ENCODE data around the gene RELA. TPM values are rescaled to one million over a fixed set of nuclear protein-coding genes. Genes with fewer than 3 reads are reported as not detected.

The RELA gene
- total RNA-seq, 1 donor from 2014 or later, result 68.9 TPM

- DNase-seq (ENCODE audit: low read depth) (no peak), FAIRE-seq (no peak)
- no peak for TF ChIP-seq EZH2 (IDR thresholded peaks at IDR 0.05; ENCODE audit: insufficient read depth, low read length)
- TF ChIP-seq, protein P1, sequence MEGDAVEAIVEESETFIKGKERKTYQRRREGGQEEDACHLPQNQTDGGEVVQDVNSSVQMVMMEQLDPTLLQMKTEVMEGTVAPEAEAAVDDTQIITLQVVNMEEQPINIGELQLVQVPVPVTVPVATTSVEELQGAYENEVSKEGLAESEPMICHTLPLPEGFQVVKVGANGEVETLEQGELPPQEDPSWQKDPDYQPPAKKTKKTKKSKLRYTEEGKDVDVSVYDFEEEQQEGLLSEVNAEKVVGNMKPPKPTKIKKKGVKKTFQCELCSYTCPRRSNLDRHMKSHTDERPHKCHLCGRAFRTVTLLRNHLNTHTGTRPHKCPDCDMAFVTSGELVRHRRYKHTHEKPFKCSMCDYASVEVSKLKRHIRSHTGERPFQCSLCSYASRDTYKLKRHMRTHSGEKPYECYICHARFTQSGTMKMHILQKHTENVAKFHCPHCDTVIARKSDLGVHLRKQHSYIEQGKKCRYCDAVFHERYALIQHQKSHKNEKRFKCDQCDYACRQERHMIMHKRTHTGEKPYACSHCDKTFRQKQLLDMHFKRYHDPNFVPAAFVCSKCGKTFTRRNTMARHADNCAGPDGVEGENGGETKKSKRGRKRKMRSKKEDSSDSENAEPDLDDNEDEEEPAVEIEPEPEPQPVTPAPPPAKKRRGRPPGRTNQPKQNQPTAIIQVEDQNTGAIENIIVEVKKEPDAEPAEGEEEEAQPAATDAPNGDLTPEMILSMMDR (IDR thresholded peaks at IDR 0.05; ENCODE audit: insufficient read depth, low read depth, low read length), result no peak
- Histone ChIP-seq H3K4me3 (ENCODE audit: insufficient read depth, low read depth, low read length) (no peak overlapping the region), H3K27ac (ENCODE audit: low read depth, low read length) (no peak overlapping the region), H3K9ac (ENCODE audit: low read length) (no peak overlapping the region), H4K20me1 (ENCODE audit: insufficient read depth, low read length) (peaks cover 42% of the 10 kb centered on the region), H3K4me1 (ENCODE audit: insufficient read depth, low read length) (no peaks in the 10 kb centered on the region), H3K27me3 (ENCODE audit: insufficient read depth, low read length) (no peaks in the 10 kb centered on the region), H3K79me2 (ENCODE audit: insufficient read depth, low read length) (peaks cover 6% of the 10 kb centered on the region), H3K9me3 (ENCODE audit: insufficient read depth, low read depth, low read length) (no peaks in the 10 kb centered on the region), H3K4me2 (ENCODE audit: low read length) (no peak overlapping the region), H2AFZ (ENCODE audit: low read depth, low read length) (no peak overlapping the region), H3K36me3 (ENCODE audit: insufficient read depth, low read length) (peaks cover 22% of the 10 kb centered on the region)
- Mint-ChIP-seq H3K9me3 (ENCODE audit: unreplicated experiment) (no peaks in the 10 kb centered on the region), H3K27me3 (ENCODE audit: low read depth, unreplicated experiment) (no peaks in the 10 kb centered on the region), H3K4me3 (ENCODE audit: unreplicated experiment) (no peak overlapping the region), H3K4me1 (ENCODE audit: low read depth, unreplicated experiment) (no peaks in the 10 kb centered on the region), H3K36me3 (ENCODE audit: low read depth, unreplicated experiment) (peaks cover 3% of the 10 kb centered on the region), H3K27ac (ENCODE audit: unreplicated experiment) (no peak overlapping the region)
Observed at GRCh38 chr11:65627202-65627601, 35.5 kb downstream of the RELA start.

- DNase-seq (ENCODE audit: low read depth) (no peak), FAIRE-seq (no peak)
- Histone ChIP-seq H2AFZ (ENCODE audit: low read depth, low read length) (no peak overlapping the region), H3K27ac (ENCODE audit: low read depth, low read length) (no peak overlapping the region), H4K20me1 (ENCODE audit: insufficient read depth, low read length) (peaks cover 33% of the 10 kb centered on the region), H3K9me3 (ENCODE audit: insufficient read depth, low read depth, low read length) (no peaks in the 10 kb centered on the region), H3K4me3 (ENCODE audit: insufficient read depth, low read depth, low read length) (no peak overlapping the region), H3K4me2 (ENCODE audit: low read length) (no peak overlapping the region), H3K36me3 (ENCODE audit: insufficient read depth, low read length) (peaks cover 17% of the 10 kb centered on the region), H3K4me1 (ENCODE audit: insufficient read depth, low read length) (no peaks in the 10 kb centered on the region), H3K9ac (ENCODE audit: low read length) (no peak overlapping the region), H3K79me2 (ENCODE audit: insufficient read depth, low read length) (peaks cover 11% of the 10 kb centered on the region), H3K27me3 (ENCODE audit: insufficient read depth, low read length) (no peaks in the 10 kb centered on the region)
- Mint-ChIP-seq H3K4me3 (ENCODE audit: unreplicated experiment) (no peak overlapping the region), H3K36me3 (ENCODE audit: low read depth, unreplicated experiment) (peaks cover 4% of the 10 kb centered on the region), H3K27ac (ENCODE audit: unreplicated experiment) (no peak overlapping the region), H3K27me3 (ENCODE audit: low read depth, unreplicated experiment) (no peaks in the 10 kb centered on the region), H3K4me1 (ENCODE audit: low read depth, unreplicated experiment) (no peaks in the 10 kb centered on the region), H3K9me3 (ENCODE audit: unreplicated experiment) (no peaks in the 10 kb centered on the region)
- TF ChIP-seq EZH2 (IDR thresholded peaks at IDR 0.05; ENCODE audit: insufficient read depth, low read length), result no peak
- TF ChIP-seq, protein P1 (IDR thresholded peaks at IDR 0.05; ENCODE audit: insufficient read depth, low read depth, low read length), result peak; percentile 27
Observed at GRCh38 chr11:65625628-65626342, 36.9 kb downstream of the RELA start.

- H3K27me3 ChIP-seq (ENCODE audit: insufficient read depth, low read length), result no peaks in the 10 kb centered on the region
- no peaks in the 10 kb centered on the region for H3K9me3 Mint-ChIP-seq (ENCODE audit: unreplicated experiment)
- FAIRE-seq (no peak), DNase-seq (ENCODE audit: low read depth) (no peak)
- H3K4me2 ChIP-seq (ENCODE audit: low read length), result no peak overlapping the region
- H3K27ac ChIP-seq (ENCODE audit: low read depth, low read length), result no peak overlapping the region
- H3K79me2 ChIP-seq (ENCODE audit: insufficient read depth, low read length), result peaks cover 17% of the 10 kb centered on the region
- TF ChIP-seq, protein P1 (IDR thresholded peaks at IDR 0.05; ENCODE audit: insufficient read depth, low read depth, low read length), result no peak
- TF ChIP-seq EZH2 (IDR thresholded peaks at IDR 0.05; ENCODE audit: insufficient read depth, low read length), result no peak
- no peaks in the 10 kb centered on the region for H3K27me3 Mint-ChIP-seq (ENCODE audit: low read depth, unreplicated experiment)
- H4K20me1 ChIP-seq (ENCODE audit: insufficient read depth, low read length), result peaks cover 32% of the 10 kb centered on the region
- H3K4me3 ChIP-seq (ENCODE audit: insufficient read depth, low read depth, low read length), result no peak overlapping the region
- peaks cover 4% of the 10 kb centered on the region for H3K36me3 Mint-ChIP-seq (ENCODE audit: low read depth, unreplicated experiment)
- H3K9me3 ChIP-seq (ENCODE audit: insufficient read depth, low read depth, low read length), result no peaks in the 10 kb centered on the region
- H3K36me3 ChIP-seq (ENCODE audit: insufficient read depth, low read length), result peaks cover 20% of the 10 kb centered on the region
- H3K9ac ChIP-seq (ENCODE audit: low read length), result no peak overlapping the region
- no peak overlapping the region for H2AFZ ChIP-seq (ENCODE audit: low read depth, low read length)
- H3K4me1 Mint-ChIP-seq (ENCODE audit: low read depth, unreplicated experiment), result no peaks in the 10 kb centered on the region
- H3K4me1 ChIP-seq (ENCODE audit: insufficient read depth, low read length), result no peaks in the 10 kb centered on the region
- H3K4me3 Mint-ChIP-seq (ENCODE audit: unreplicated experiment), result no peak overlapping the region
- no peak overlapping the region for H3K27ac Mint-ChIP-seq (ENCODE audit: unreplicated experiment)
Observed at GRCh38 chr11:65624931-65625627, 37.6 kb downstream of the RELA start.
